Activated CD8-positive, alpha-beta memory T cell treated with anti-CD3 and anti-CD28 coated beads, Interleukin-2, amount 50 U/mL, for 48 hours (primary cell): Measurements from ENCODE around the gene SERPINB13.
"Not testable (repeated sequence)": the region's sequence is repeated elsewhere in the genome, so short reads cannot be mapped to it uniquely, and the experiment has no call there.

ENCODE experiments used
- DNase-seq: peaks from one replicate; pipeline ENCODE4 v3.0.0-alpha.2; 2020

Gene SERPINB13

GRCh38 chr18:63590966-63591695, 4.0 kb downstream of the SERPINB13 start:
- DNase-seq, result no peak

GRCh38 chr18:63591725-63592124, 4.6 kb downstream of the SERPINB13 start:
- no peak for DNase-seq

- DNase-seq, result no peak
Measured at GRCh38 chr18:63592471-63592870, 5.3 kb downstream of the SERPINB13 start.

GRCh38 chr18:63596964-63597363, 9.8 kb downstream of the SERPINB13 start:
- DNase-seq, result no peak

- DNase-seq, result no peak
Measured at GRCh38 chr18:63603355-63603754, 16.2 kb downstream of the SERPINB13 start.

GRCh38 chr18:63603772-63604171, 16.6 kb downstream of the SERPINB13 start:
- DNase-seq, result no peak

- no peak for DNase-seq
Measured at GRCh38 chr18:63604791-63605567, 17.8 kb downstream of the SERPINB13 start.

- DNase-seq, result no peak
Measured at GRCh38 chr18:63606526-63606925, 19.4 kb downstream of the SERPINB13 start.

- DNase-seq, result no peak
Measured at GRCh38 chr18:63613420-63613819, 26.3 kb downstream of the SERPINB13 start.

- no peak for DNase-seq
Measured at GRCh38 chr18:63617049-63617914, 30.1 kb downstream of the SERPINB13 start.

- DNase-seq, result no peak
Measured at GRCh38 chr18:63617915-63618234, 30.7 kb downstream of the SERPINB13 start.

- DNase-seq, result no peak
Measured at GRCh38 chr18:63619661-63620060, 32.5 kb downstream of the SERPINB13 start.

- DNase-seq, result no peak
Measured at GRCh38 chr18:63624863-63625262, 37.7 kb downstream of the SERPINB13 start.

GRCh38 chr18:63626431-63626830, 39.3 kb downstream of the SERPINB13 start:
- no peak for DNase-seq

GRCh38 chr18:63627819-63628218, 40.7 kb downstream of the SERPINB13 start:
- no peak for DNase-seq

GRCh38 chr18:63637703-63638102, 50.6 kb downstream of the SERPINB13 start:
- DNase-seq, result no peak

GRCh38 chr18:63641157-63641680, 54.1 kb downstream of the SERPINB13 start:
- not testable (repeated sequence) for DNase-seq

GRCh38 chr18:63642668-63643356, 55.7 kb downstream of the SERPINB13 start:
- not testable (repeated sequence) for DNase-seq

GRCh38 chr18:63644142-63644541, 57.0 kb downstream of the SERPINB13 start, which contains the start of gene SERPINB4:
TSS of gene SERPINB4 (minus strand) at chr18:63644256. CDS start at chr18:63643577, 679 bp downstream.
- DNase-seq, result not testable (repeated sequence)

- DNase-seq, result not testable (repeated sequence)
Measured at GRCh38 chr18:63644694-63645093, 57.6 kb downstream of the SERPINB13 start.

- no peak for DNase-seq
Measured at GRCh38 chr18:63646936-63647335, 59.8 kb downstream of the SERPINB13 start.

GRCh38 chr18:63648241-63648640, 61.1 kb downstream of the SERPINB13 start:
- no peak for DNase-seq
